Hematopoietic multipotent progenitor cell treated with erythropoietin and hydrocortisone succinate and interleukin-3 and kit ligand, for 17 days (in vitro differentiated cells): Measurements from ENCODE around the gene PKP2.
"Not testable (repeated sequence)": the region's sequence is repeated elsewhere in the genome, so short reads cannot be mapped to it uniquely, and the experiment has no call there.

Experiments used
- DNase-seq: peaks from one replicate; pipeline ENCODE4 v3.0.0-alpha.2; 2015; ENCODE audit warnings: low spot score

The PKP2 gene

GRCh38 chr12:32895688-32896431 lies 717 bp downstream of the PKP2 start:
- DNase-seq = no peak

GRCh38 chr12:32894566-32894965 lies 2.0 kb downstream of the PKP2 start:
- no peak for DNase-seq

DNA sequence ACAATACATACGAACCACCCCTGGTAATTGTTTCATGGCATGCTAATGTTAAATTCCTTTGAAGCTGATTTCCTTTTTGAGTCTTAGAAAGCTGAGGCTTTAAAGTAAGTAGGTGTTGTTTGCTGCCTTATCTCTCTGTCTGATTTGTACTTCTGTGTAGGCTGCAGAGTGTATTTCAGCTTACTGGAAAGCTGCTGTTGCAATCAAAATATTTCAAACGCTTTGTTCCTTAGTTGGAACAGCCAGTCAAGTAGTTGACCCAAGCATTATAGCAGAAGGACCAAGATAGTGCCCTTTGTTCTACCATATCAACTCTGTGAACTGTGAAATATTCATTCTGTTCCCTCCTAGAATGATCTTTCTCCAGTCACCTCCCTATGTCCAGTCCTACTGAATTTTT lies 3.1 kb downstream of the PKP2 start:
- DNase-seq = no peak

DNA sequence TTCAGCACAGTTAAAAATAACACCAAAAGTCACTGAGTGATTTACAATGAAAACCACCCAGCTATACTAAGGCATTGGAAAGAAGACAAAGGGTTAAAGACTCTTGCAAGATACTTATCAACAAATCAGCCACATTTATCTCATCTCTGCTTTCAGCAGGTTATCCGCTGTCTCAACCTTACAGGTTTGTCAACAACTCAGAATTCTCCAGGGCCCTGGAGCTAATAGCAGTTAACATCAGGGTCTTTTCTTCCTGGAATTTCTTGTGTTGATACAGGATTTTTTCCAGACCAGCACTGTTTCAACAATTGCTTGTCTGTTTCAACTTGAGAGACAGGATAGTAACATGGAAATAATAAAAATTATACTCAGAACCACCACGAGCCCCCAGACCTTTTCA lies 3.5 kb downstream of the PKP2 start:
- no peak for DNase-seq

- DNase-seq = not testable (repeated sequence)
Measured at GRCh38 chr12:32892369-32892768, 4.2 kb downstream of the PKP2 start.

DNA sequence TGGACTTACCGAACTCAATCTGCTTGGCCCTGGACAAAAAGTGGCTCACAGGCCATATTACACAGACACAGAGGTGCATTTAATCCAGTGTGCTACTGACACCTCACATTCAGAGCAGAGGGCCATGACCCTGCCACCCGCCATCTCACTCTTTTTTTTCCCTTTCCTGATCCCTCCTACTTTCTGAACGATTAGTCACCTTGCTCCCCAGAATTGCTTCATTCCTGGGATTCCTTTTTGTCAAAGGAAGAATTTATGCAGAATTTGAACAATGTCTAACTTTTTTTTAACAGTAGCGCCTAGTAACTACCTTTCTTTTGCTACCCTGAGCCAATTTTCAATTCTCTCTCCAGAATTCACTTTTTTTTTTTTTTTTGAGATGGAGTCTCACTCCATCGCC lies 4.6 kb downstream of the PKP2 start:
- DNase-seq = no peak

- DNase-seq = no peak
Measured at GRCh38 chr12:32891526-32891925, 5.1 kb downstream of the PKP2 start.

- no peak for DNase-seq
Measured at GRCh38 chr12:32889011-32889760, 7.4 kb downstream of the PKP2 start.

DNA sequence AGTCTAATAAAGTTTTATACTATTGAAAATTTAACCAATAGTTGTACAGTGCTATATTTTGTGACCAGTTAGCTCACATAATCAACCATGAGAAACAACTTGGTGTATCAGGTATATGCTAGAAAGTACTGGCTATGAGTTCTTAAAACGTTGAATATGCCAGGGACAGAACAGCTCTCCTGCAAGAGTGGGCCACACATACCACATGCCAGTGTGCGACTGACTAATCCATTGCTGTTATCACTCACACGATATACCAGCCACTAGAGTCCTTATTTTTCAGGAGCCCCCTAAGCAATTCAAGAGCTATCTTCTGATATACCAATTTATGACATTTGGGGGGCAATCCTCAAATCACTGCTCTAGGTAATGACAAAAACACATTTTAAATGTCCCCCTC lies 9.5 kb downstream of the PKP2 start:
- no peak for DNase-seq

DNA sequence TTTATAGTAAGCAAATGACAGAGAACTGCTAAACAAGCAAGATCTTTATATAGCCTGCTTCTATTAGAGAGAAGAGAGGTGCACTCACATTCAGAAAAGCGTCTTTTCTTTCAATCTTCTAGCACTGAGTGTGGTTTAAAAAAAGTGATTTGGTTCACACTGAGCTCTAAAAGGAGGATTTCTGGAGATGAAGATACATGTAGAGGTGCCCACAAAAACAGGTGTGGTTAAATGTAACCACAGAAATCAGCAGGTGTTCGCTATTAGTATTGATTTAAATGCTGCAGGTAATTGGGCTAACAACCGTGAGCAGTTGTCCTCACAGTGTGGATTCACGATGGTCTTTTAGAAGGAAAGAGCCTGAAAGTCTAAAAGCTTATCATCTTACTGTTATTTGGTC lies 10.7 kb downstream of the PKP2 start:
- no peak for DNase-seq

- DNase-seq = no peak
Measured at GRCh38 chr12:32884962-32885361, 11.6 kb downstream of the PKP2 start.

DNA sequence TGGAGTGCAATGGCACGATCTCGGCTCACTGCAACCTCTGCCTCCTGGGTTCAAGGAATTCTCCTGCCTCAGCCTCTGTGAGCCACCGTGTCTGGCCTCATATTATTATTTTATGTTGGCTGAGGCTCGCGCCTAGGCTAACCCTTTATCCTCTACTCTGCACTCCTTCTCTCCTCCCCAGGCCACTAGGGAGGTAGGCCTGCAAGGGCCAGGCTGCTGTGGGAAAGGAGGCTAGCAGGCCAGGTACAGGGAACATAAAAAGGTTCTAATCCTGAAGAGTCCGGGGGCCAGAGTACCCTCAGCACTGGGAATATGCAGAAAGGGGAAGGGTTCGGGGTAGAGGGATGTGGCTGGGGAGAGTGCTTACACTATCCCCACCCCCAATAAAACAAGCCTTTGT lies 14.9 kb downstream of the PKP2 start:
- no peak for DNase-seq

DNA sequence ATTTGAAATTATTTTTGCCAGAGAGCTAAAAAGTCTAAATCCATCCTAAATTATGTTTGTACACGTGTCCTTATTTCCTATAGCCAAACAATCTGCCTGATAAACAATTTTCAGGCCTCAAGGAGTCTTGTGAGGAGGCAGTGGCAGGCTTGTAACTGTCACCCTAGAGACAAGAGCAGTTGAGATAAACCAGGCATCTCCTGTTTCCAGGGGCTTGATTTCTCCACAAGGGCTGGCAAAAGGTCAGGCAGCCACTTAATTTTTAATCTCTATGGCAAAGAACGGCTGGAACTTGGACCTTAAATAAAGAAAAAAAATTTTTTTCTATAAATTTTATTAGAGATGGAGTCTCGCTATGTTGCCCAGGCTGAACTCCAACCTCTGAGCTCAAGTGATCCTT lies 15.5 kb downstream of the PKP2 start:
- DNase-seq = no peak

GRCh38 chr12:32879066-32879465 lies 17.5 kb downstream of the PKP2 start:
- DNase-seq = not testable (repeated sequence)

- no peak for DNase-seq
Measured at GRCh38 chr12:32877601-32878459, 18.7 kb downstream of the PKP2 start.

DNA sequence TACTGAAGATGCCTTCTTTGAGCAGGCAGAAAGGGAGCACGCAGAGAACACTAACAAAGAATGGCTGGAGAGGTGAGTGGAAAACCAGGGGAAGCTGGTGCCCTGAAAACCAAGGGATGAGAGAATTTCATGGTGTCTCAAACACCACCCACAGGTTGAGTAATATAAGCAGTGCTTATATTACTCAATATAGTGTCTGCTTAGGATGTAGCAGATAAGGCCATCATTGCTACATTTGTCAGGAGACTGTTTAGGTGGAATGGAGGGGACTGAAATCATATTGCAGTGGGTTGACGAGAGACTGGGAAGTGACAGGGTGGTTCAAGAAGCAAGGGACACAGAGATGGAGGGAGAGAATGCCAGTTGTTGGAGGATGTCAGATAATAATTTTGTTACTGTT lies 20.6 kb downstream of the PKP2 start:
- no peak for DNase-seq

- no peak for DNase-seq
Measured at GRCh38 chr12:32874975-32875374, 21.6 kb downstream of the PKP2 start.

DNA sequence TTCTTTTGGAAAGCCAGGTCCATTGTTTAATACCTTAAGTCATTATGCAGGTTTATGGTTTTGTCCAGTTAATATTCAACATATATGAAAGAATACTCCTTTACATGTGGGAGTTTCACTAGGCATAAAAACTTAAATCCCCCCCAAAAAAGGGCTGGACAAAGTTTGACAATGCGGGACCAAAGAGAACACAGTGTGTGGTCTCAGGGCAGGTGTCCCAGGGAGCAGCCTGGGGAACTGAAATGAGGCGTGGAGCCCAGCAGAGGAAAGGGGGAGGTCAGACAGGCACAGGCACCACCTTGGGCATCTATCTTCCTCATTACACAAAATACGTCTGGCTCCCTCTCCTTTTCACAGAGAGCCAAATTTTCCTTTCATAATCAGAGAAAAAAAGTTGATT lies 22.5 kb downstream of the PKP2 start:
- DNase-seq = no peak

DNA sequence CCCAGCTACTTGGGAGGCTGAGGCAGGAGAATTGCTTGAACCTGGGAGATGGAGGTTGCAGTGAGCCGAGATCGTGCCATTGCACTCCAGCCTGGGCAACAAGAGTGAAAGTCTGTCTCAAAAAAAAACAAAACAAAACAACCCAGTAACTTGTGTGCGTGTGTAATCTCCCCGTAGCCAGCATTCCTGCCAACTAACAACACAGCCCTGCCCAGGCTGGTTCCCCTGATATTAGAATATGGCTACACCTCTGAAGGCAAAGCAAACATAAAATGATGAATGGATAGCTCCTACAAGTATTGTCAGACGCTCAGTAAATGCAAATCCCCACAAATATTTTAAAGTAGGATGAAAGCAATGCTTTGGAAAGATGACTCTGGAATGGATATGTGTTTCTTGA lies 24.2 kb downstream of the PKP2 start:
- not testable (repeated sequence) for DNase-seq

DNA sequence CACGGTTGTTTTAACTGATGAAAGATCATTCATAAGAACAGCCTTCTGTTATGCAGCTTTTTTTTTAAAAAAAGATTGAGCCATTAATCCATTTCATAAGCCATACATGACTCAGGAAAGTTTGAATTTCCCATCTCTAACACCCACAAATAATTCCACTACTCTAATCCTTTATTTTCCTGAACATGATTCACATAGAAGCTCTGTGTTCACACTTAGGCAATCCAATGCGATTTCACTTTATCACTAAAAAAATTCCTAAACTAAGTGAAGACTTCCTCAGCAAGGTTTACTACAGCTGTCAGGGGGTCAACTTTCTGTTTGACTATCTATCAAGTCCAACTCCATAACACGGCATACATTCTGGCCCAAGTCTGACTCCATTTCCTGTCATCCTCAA lies 25.9 kb downstream of the PKP2 start:
- DNase-seq = no peak

DNA sequence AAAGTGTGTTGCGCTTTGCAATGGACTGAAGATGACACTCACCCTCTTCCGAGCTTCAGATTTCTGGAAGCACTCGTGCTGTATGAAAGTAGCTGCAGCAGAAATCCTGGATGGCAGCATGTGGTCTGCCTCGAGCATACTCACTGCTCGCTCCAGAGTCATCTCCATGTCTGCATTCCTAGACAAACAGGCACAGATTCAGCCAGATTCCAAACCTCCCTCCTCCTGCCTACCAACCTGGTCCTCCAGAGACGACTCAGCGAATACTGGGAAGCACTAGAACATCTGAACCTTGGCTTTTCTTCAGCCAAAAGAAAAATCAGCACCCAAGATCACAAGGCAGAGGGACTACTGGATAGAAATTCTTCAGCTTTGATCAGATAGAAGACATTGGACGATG lies 27.7 kb downstream of the PKP2 start:
- DNase-seq = no peak

GRCh38 chr12:32864731-32865130 lies 31.8 kb downstream of the PKP2 start:
- DNase-seq = no peak

- DNase-seq = no peak
Measured at GRCh38 chr12:32863128-32863527, 33.4 kb downstream of the PKP2 start.
